Stimulated activated CD8-positive, alpha-beta memory T cell treated with anti-CD3 and anti-CD28 coated beads, Interleukin-15, amount 100 ng/mL, for 48 hours (primary cell): ENCODE measurements around the gene ALDH3B2.
"Not testable (repeated sequence)": the region's sequence is repeated elsewhere in the genome, so short reads cannot be mapped to it uniquely, and the experiment has no call there.

ENCODE experiments used
- DNase-seq, 2 donors: peaks; one replicate each; pipeline ENCODE4 v3.0.0-alpha.2; 2020; ENCODE audit warnings: low read depth in 2 of 2

Gene ALDH3B2, protein sequence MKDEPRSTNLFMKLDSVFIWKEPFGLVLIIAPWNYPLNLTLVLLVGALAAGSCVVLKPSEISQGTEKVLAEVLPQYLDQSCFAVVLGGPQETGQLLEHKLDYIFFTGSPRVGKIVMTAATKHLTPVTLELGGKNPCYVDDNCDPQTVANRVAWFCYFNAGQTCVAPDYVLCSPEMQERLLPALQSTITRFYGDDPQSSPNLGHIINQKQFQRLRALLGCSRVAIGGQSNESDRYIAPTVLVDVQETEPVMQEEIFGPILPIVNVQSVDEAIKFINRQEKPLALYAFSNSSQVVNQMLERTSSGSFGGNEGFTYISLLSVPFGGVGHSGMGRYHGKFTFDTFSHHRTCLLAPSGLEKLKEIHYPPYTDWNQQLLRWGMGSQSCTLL

DNA sequence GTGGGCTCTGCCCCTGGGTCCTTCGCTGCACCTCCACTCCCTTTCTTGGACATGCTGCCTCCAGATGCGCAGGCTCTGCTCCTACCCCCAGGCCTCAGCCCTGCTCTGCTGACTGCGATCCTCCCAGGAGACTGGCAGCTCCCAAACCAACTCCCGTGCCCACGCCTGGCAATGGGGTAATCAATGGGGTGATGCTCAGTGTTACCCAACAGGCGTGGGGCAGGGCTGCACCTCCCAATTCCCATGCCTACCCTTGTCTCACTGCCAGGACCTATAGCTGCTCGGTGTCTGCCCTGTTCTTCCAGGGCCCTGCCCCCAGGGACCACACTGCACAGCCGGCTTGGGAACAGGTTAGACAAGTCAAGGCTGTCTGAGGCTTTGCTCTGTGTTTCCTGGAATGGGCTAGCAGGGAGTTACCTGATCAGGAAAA lies at the start of gene ALDH3B2:
Gene ALDH3B2, minus strand, starts transcription at position 182 of the 430 bp plus-strand sequence. CDS start 7,688 bp downstream, outside the sequence.
- no peak for DNase-seq

DNA sequence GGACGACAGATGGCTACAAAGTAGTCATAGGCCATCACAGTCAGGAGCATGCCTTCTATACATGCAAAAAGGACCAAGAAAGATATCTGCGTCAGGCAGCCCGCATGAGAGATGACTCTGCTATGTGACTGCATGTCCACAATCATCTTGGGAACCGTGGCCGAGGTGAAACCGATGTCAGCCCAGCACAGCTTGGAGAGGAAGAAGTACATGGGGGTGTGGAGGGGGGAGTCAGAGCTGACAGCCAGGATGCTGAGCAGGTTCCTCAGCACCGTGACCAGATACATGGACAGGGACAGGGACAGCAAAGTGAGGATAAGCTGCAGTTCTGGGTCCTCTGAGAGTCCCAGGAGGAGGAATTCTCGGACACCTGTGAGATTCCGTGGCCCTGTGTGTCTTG lies 48.6 kb upstream of the ALDH3B2 start:
- DNase-seq = not testable (repeated sequence)

DNA sequence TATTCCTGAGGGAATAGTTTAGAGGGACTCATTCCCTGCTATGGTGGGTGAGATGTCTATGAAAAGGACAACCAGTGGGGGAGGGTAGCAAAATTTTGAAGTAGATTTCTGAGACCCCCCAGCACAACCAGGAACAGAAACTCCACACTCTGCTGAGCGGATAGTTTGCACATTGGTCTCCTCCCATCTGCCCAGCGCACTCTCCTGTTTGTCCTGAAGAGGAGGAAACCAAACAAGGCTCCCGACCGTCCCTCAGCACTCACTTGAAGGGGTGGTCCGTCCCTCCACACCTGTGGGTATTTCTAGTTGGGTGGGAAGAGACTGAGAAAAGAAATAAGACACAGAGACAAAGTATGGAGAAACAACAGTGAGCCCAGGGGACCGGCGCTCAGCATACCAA lies 41.8 kb upstream of the ALDH3B2 start:
- DNase-seq = not testable (repeated sequence)

DNA sequence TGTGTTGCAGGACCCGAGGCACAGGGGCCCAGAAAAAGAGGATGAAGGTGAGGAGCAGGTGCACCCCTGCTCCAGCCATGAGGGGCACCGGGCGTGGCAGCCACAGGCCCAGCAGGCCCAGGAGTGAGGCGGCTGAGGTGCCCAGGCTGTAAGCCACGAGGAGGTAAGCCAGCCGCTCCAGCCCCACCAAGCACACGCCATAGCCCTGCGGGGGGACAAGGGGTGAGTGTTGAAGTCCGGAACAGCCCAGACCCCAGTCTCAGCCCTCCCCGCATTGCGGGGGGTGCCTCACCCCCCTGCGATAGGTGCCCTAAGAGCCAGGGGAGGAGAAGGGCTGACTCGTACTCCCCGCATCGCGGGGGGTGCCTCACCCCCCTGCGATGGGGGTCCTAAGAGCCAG lies 41.4 kb upstream of the ALDH3B2 start:
- not testable (repeated sequence) for DNase-seq

DNA sequence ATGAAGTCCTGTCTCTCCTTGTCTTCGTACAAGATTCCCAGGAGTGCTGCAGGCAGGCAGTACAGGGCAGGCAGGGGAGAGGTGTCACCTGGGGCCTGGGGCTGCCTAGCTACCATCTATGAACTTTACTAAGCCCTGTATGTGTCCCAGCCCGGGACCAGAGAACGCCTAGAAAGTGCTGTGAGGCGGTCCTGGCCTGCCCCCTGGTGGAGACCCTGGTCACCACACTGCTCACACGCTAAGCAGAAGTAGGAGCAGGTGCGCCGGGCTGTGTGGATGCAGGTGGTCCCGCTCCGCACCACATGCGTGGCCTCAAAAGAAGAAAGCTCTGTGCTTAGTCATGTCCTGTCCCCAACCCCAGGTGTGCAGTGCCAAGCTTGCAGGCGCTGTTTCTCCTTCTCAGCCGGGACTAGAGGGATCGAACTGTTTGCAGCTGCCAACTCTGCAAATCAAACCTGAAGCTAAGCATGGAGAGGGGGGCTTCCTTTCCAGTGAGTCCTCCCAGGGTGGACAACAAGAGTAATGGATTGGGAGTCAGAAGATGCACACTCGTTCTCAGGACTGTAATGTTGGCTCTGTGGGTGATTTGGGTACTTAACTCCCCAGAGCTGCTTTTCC lies 39.6 kb upstream of the ALDH3B2 start:
- peak; percentile 21 to 32 for DNase-seq

DNA sequence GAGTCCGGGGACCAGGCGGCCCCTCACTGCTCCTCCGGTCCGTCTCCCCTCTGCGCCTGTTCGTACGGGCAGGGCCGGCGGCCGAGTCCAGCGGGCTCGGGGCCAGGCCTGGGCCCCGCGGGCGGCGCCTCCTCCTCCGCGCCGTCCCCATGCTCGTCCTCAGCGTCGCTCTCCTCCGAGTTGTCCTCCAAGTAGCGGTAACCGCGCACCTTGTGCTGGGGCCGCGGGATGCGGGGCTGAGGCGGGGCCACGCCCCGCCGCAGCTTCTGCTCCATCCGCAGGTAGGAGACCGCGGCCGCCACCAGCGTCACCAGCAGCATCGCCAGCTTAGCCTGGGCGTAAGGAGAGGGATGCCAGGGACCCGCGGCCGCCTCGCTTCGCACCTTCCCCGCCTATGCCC lies 37.3 kb upstream of the ALDH3B2 start:
- DNase-seq = not testable (repeated sequence)

DNA sequence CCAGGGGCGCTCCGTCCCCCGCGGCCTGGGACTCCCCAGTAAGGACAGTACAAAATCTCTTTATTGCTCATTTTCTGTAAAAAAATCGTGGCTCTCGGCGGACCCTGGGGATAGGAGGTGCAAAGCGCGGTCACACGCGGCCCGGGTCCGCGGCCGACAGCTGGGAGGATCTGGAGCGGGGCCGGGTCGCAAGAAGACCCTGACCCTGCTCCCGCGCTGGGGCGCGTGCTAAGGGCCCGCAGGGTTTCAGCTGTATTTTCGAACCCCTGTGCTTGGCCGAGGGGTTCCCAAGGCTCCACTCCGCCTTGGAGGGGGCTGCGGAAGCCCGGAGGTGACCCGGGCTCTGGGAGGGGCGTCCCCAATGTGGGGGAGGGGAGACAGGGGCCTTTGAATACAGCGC lies 36.8 kb upstream of the ALDH3B2 start:
- DNase-seq = not testable (repeated sequence)

DNA sequence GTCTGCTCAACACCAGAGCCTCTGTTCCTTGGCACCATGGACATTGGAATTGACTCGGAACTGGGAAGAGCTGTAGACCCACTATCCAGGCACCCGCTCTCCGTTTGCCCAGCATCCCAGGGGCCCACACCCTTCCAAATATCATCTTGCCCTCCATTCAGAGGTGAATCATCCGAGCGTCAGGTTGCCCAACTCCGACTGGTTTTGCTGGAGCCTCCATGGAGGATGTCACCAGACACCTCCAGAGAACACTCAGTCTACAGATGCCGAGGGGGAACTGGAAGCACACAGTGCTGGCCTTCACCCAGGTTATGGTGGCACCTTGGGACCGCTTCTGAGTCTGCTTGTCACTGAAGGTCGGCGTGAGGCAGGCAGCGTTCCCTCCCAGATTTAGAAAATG lies 35.4 kb upstream of the ALDH3B2 start:
- not testable (repeated sequence) for DNase-seq

DNA sequence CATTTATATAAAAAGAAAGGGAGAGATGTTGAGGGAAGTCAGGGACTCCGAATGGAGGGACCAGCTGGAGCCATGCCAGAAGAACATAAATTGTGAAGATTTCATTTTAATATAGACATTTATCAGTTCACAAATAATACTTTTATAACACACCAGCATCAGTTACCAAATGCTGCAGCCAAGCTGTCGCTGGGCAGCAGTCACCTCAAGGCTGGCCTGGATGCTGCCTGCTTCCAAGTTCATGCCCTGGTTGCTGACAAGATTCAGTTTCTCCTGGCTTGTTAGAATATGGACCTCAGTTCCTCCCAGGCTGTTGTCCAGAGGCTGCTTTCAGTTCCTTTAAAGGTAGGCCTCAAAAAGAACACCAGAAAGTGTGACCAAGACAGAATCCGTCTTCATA lies 30.8 kb upstream of the ALDH3B2 start:
- no peak for DNase-seq

DNA sequence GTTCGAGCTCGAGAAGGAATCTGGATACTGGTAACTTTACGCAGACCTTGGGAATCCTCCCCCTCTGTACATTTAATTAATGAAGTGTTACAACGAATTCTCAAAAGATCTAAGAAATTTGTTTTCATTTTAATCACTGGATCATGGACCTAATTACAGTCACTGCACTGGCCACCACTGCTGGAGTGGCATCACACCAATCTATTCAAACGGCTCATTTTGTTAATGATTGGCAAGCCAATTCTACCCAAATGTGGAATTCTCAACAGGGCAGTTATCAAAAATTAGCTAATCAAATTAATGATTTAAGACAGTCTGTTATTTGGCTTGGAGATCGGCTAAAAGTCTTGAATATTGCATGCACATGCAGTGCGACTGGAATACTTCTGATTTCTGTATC lies 30.1 kb upstream of the ALDH3B2 start:
- no peak for DNase-seq

DNA sequence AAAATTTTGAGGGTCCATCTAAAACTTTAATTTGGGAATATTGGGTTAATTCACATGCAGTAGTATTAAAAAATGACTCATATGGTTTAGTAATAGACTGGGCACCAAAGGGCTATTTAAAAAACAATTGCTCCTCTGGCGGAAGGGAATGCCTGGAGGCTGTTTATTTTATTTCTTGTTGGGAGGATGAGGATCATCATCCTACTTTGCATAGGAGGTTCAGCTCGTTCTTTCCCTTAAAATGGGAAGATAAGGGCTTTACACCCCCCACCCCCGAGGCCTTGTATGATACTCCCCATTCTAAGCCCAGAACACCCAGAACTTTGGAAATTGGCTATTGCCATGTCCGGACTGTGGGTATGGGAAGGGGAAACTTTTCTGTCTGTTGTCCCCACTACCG lies 29.3 kb upstream of the ALDH3B2 start:
- DNase-seq = not testable (repeated sequence)

DNA sequence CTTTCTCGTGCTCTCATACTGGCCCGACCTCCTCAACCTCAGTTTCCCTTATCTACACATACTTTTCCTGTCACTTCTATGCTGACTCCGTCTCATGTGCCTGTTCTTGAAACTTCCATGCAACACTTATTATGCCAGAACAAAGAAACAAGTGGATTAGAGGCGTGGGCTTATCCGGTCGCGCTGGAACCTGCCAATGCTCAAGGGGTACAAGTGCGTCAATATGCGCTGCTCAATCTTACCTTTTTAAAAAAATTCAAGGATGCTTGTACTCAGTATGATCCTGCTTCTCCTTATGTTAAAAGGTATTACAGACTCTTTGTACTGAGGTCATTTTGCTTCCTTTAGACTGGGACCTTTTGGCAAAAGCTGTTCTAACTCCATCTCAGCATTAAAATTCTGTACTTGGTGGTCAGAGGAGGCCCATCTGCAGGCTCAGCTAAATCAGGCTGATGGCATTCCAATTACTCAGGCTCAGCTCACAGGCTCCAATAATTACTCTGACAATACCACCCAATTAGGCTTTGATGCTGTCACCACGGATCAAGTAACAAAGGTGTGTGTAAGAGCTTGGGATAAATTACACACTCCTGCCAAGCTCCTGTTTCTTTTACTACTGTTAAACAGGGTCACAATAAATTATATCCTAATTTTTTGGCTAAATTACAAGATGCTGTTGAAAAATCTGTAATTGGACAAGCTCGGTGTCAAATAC lies 26.3 kb upstream of the ALDH3B2 start:
- no peak for DNase-seq

DNA sequence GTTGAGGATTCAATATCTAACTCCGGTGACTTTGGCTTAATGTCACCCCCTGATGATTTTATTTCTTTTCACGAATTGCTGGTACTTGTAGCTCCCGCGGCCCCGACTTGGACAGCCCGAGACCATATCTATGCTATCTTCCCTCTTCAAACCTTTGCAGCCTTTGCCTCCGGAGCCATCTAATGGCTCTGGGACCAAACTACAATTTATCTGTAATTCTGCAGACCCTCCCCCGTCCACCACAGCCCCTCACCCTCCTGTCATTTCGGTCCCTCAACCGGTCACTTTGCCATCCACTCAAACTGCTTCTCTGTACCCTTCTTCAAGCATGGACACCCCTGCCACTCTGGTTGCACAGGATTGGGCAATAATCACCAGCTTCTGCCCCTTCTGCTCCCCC lies 25.7 kb upstream of the ALDH3B2 start:
- DNase-seq = no peak

DNA sequence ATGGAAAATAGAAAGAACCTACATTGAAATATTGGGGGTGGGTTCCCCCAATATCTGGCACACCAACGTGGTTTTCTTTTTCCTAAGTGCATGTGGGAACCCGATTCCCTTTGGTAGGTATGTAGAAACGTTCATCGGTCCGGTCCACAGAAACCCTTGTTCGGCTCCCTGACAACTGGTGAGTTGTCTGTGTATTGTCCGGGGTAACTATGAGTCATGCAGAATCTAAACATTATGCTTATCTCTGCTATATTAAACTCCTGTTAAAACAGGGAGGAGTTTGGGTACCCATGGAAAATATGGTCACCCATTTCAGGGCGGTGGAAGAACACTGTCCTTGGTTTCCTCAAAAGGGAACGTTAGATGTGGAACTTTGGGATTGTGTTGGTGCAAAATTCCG lies 25.1 kb upstream of the ALDH3B2 start:
- DNase-seq = no peak

DNA sequence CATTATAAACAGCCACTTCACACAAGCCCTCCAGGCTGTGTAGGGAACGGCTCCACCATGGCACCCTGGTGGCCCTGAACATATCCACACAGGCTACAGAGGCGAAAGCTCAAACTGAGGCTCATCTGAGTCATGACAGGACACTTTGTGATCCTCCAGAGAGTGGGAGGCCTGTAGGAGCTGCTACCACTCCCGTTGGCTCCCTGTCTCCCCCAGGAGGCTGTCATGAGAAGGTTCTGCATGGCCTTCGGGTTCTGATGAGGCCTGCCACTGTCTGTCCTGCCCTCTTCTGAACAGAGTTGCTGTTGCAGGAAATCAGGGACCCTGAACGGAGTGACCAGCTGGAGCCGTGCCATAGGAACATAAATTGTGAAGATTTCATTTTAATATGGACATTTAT lies 23.8 kb upstream of the ALDH3B2 start:
- DNase-seq = peak; percentile 4 to 6

DNA sequence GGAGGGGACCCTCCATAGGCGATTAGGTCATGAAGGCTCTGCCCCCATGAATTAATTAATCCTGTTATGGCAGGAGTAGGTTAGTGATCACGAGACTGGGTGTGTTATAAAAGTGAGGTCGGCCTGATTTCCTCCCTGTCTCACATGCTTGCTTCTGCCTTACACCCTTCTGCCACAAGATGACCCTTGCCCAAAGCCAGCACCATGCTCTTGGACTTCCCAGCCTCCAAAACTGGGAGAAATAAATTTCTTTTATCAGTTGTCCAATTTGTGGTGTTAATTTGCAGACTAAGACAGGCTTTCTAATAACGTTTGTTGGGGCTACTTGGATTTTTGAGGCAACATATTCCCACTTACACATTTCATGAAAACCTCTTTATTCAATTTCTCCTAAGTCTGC lies 23.4 kb upstream of the ALDH3B2 start:
- no peak for DNase-seq

DNA sequence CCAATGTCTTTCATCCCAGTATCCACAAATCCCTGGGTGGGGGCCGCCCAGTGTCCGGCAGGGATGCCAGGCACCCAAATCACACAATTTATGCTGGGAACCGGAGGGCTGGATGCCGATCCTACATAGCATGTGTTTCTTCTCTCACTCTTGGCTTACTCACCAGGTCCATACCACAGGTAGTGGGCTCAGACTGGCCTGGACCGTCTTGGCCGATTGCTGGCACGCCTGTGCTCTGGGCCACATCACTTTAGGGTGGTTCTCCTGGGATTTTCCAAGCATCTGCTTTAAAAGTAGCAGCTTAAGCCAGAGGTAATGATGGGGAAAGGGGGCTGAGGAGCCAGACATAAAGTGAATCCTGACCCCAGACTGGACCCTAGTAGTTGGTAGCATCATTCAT lies 22.6 kb upstream of the ALDH3B2 start:
- DNase-seq = no peak

DNA sequence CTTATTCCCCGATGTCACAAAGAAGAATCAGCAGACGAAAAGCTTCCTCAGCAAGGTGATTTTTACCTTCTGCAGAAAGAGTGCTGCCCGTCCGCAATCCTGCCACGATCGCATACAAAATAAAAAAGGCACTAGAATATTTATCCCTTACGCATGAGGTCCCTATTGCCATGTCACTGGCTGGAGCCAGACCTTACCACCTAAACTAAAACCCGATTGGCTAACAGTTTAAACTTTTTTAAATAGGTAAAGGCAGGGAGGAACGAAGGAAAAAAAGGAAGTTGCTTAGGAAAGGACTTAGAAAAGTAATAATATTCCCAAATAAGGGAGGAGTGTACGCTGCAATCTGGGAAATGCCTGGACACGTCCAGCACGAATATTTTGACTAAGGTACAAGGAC lies 21.2 kb upstream of the ALDH3B2 start:
- DNase-seq = no peak

DNA sequence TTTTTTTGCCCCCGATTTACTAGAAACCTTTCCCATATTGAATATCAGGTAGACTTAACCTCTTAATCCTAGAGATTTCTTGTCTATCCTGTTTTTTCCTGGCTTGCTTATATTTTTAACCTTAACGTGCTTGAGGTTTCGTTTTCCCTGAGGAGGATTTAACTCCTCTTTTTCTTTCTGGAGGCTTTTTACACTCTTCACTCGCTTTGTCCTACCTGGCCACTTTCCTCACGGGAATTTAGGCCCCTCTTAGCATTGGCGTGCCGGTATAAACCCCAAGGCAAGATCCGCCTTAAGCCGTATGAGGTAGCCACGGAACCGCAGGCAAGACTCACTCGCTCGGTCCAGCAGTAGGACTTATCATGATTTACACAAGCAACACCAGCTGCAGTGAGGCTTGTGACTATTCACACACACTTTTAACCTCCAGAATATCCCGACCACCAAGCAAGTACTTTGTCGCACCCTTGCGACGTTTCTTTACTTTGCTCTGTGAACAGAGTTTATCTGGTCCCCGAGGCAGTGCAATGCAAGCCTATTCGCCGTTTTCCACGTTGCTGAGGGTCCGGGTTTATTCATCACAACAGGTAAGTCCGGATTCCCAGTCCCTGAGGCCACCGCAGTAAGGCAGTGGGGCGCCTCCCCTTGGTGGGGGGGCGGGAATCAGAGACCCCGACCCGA lies 20.6 kb upstream of the ALDH3B2 start:
- no peak for DNase-seq

DNA sequence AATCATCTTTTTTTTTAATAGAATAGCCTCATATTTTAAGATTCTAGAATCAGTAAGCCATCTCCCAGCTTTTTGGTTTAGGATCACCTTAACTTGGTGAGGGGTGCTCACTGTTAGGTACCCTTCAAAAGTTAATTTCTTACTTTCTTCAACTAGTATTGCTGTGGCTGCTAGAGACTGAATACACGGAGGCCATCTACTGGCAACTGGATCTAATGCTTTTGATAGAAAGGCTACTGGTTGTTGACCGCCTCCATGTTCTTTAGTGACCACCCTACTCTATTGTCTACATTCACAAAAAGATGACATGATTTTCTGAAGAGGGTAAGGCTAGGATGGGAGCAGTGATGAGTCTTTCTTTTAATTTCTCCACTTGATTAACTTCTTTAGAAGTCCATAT lies 16.7 kb upstream of the ALDH3B2 start:
- no peak for DNase-seq

DNA sequence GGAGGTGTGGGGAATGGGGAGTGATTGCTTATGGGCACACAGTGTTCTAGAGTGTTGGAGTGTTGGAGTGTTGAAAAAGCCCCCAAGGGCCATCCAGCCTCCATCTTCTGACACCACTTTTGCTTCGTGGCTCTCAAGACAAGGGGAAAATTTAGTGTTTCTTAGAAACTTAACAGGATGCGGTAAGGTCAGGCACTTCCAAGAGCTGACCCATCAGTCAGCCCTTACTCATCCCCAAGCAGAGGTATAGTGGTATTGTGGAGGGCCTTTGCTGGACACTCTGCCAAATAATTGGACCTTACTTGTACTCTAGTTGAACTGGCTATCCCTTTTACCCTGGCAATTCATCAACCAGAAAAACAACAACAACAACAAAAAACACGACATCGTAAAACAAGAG lies 14.8 kb upstream of the ALDH3B2 start:
- no peak for DNase-seq

DNA sequence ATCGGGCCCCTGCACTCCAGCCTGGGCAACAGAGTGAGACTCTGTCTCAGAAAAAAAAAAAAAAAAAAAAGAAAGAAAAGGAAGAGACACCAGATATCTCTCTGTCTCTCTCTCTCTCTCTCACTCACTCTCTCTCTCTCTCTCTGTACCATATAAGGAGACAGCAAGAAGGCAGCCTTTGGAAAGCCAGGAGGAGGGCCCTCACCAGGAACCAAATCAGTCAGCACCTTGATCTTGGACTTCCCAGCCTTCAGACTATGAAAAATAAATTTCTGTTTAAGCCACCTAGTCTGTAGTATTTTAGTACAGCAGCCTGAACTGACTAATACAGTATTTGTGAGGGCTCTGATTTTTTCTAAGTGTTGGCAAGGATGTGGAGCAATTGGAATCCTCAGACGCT lies 13.6 kb upstream of the ALDH3B2 start:
- DNase-seq = no peak
